NCI-H1417 (cell line): Measurements from ENCODE around the gene TCEANC2.

Experiments used
- DNase-seq, 3 experiments: peaks; one replicate each; lab custom pipeline; 2025; lab: John Stamatoyannopoulos, UW

The TCEANC2 gene

DNA sequence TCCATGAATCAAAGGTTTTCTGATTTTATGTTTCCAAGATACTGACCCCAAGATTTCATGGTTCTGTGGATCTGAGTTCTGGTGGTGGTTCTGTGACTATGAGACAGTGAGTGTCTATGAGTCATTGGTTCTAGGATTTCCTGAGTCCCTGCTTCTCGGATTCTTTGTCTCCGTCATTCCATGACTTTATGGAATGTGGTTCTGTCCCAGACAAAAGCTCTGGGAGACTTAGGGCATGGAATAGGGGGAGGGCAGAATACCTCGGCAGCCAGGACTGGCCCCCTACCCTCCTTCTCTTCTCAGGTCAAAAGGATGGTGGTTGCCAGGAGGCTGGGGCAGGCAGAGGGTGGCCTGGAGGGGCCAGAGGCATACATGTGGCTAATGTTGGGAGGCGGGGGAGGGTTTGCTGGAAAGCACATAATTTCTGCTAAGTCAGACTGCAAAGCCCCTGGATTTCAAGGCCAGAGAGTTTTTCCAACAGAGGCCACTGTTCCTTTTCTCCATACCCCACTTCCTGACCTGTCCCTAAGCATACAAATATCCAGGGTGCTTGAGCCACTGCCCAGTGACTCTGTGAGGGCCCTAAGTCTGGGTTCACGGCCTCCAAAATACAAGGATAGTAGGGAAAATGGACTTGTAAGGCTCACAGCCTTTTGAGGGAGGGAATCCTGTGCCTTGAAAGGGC lies 82.2 kb downstream of the TCEANC2 start:
- no peak for DNase-seq

- no peak for DNase-seq
Measured at GRCh38 chr1:54136269-54136896, 83.0 kb downstream of the TCEANC2 start.

DNA sequence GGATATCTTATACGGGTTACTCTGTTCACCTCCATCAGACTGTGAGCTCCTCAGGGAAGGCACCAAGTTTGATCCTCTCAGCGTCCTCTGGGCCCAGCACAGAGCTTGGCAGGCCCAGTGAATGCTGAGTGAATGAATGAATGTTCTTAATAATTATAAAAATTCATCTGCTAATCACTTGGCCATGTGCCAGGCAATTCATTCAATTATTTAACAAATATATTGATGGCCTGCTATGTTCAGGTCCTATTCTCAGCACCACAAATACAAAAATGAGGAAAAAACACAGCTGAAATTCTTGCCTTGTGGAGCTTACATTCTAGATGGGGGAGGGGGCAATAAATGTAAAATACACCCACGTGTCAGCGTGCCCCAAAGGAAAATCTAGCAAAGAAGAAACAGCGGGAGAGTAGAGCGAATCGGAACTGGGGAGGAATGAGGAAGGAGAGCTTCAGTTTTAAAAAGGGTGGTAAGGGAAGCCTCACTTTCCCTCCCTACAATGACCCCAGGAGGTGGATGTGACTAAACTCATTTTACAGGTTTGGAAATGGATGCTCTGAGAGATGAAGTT lies 83.6 kb downstream of the TCEANC2 start:
- DNase-seq, result no peak

DNA sequence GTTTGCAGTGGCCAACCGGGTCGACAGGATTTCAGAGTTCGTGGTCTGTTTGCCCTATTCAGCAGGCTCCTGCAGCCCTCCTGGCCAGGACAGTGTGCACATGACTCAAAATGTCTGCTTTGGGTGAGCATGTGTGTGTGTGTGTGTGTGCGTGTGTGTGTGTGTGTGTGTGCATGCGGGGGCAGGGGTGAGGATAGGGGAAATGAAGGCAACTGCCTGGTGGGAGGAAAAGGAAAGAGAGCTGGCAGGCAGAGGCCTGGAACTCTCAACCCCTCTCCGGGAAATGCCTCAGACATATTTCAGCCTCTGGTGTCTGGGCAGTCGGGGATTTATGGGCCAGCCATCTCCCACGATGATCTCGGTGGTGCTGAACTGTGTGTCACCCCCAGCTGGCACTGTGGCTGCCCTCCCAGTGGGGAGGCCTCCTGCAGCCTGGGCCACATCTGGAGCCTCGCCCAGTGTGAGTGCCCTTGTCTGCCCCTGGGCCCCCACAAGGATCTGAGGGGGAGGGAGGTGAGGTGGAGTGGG lies 84.2 kb downstream of the TCEANC2 start:
- no peak for DNase-seq

DNA sequence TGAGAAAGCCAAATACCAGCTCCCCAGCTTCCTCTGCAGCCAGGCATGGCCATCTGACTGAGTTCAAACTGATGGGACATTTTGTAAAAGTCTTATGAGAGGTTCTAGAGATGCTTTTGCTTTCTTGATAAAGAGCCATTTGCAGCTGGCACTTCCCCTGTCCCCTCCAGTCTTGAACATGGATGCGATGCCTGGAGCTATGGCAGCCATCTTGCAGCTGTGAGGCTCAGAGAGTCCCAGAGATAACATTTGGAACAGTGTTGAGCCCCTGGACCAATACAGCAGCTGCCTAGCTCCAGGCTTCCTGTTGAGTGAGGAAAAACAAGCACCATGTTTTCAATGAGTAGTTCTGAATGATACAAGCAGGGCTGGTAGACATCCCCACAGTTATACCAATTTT lies 85.6 kb downstream of the TCEANC2 start:
- DNase-seq, result no peak

DNA sequence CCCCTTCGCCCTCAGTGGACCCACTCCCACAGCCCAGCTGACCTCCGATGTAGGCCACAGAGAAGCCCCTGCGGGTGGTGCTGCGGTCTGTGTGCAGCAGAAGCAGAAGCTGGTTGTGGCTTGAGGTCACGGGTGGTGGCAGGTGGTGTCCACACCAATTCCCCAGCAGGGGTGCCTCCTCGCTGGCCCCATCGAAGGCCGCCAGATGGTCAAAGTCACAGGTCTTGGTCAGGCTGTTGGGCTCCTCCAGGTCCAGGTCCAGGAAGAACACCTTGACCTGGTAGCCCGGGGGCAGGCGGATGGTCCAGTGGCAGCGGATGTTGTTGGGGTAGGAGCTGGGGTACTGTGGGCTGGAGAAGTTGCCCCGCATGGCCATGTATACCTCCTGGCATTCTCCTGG lies 86.3 kb downstream of the TCEANC2 start:
- DNase-seq, result no peak

GRCh38 chr1:54142146-54142900 lies 88.9 kb downstream of the TCEANC2 start:
- DNase-seq, result no peak

DNA sequence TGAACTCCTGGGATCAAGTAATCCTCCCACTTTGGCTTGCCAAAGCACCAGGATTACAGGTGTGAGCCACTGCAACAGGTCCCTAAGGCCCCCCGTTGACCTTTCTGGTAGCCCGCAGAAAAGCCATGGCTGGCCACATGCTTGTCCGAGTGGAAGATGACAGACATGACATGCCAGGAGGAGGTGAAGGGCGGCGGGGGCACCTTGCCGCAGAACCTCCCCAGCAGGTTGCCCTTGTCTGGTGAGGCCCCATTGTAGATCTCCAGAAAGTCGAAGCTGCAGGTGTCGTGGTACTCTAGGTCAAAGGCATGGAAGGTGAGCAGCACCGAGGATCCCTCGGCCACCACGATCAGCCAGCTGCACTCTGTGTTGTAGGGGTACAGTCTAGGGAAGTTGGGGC lies 91.0 kb downstream of the TCEANC2 start:
- no peak for DNase-seq

GRCh38 chr1:54149734-54150133 lies 96.3 kb downstream of the TCEANC2 start:
- no peak for DNase-seq

- no peak for DNase-seq
Measured at GRCh38 chr1:54151013-54151412, 97.6 kb downstream of the TCEANC2 start.

- no peak for DNase-seq
Measured at GRCh38 chr1:54152696-54153095, 99.3 kb downstream of the TCEANC2 start, which contains the start of gene CDCP2. Gene CDCP2, minus strand, starts transcription at chr1:54153000. Its CDS starts 78 bp downstream, at chr1:54152922.

GRCh38 chr1:54153535-54154439 lies 100.4 kb downstream of the TCEANC2 start:
- DNase-seq, result peak in 1 of 3 experiments; percentile 79
